GM23338 (cell line): ENCODE results near the gene RGS2. TPM values are rescaled to one million over a fixed set of nuclear protein-coding genes. Genes with fewer than 3 reads are reported as not detected.

Experiments used
- ATAC-seq: fragments of 200-7000 bp; cut with Tn5 transposase; 3 replicates; pipeline ENCODE4 v1.9.1; 2020
- DNase-seq: peaks from one replicate; pipeline ENCODE4 v3.0.0-alpha.2; 2015; ENCODE audit warnings: low spot score
- H2AFZ ChIP-seq: fragments of 200-600 bp; sonication (generic); 2 replicates; pipeline ENCODE4 v1.8.0; 2016; ENCODE audit warnings: antibody characterized with exemption, mild to moderate bottlenecking, moderate library complexity
- H3F3A ChIP-seq: fragments of 200-600 bp; sonication (generic); replicated peaks from 2 replicates; pipeline ENCODE4 v1.8.0; 2017; ENCODE audit warnings: antibody characterized with exemption, mixed run types, low read depth
- H3K27ac ChIP-seq: fragments of 200-600 bp; sonication (generic); 2 replicates; pipeline ENCODE4 v1.6.1; 2016; ENCODE audit warnings: low read depth
- H3K27me3 ChIP-seq: fragments of 200-600 bp; sonication (generic); 2 replicates; pipeline ENCODE4 v1.8.0; 2016; ENCODE audit warnings: mild to moderate bottlenecking, mixed run types, moderate library complexity; ENCODE audit not compliant: insufficient read depth
- H3K36me3 ChIP-seq: fragments of 200-600 bp; sonication (generic); 2 replicates; pipeline ENCODE4 v1.8.0; 2016; ENCODE audit warnings: mild to moderate bottlenecking; ENCODE audit not compliant: insufficient read depth
- H3K4me1 ChIP-seq: fragments of 200-600 bp; sonication (generic); 2 replicates; pipeline ENCODE4 v1.8.0; 2016; ENCODE audit warnings: mild to moderate bottlenecking, moderate library complexity; ENCODE audit not compliant: insufficient read depth
- H3K4me2 ChIP-seq: fragments of 200-600 bp; sonication (generic); 2 replicates; pipeline ENCODE4 v1.7.1; 2017; ENCODE audit warnings: mixed run types
- H3K4me3 ChIP-seq: fragments of 200-600 bp; sonication (generic); 2 replicates; pipeline ENCODE4 v1.6.1; 2016; ENCODE audit warnings: mixed run types
- H3K79me2 ChIP-seq: fragments of 200-600 bp; sonication (generic); replicated peaks from 2 replicates; pipeline ENCODE4 v1.8.0; 2017; ENCODE audit warnings: mild to moderate bottlenecking; ENCODE audit not compliant: insufficient read depth
- H3K9me2 ChIP-seq: fragments of 200-600 bp; sonication (generic); 2 replicates; pipeline ENCODE4 v1.8.0; 2017; ENCODE audit not compliant: insufficient read depth
- H4K20me1 ChIP-seq: fragments of 200-600 bp; sonication (generic); replicated peaks from 2 replicates; pipeline ENCODE4 v1.8.0; 2017; ENCODE audit warnings: mild to moderate bottlenecking; ENCODE audit not compliant: insufficient read depth
- H3K27ac Mint-ChIP-seq: 2 replicates; pipeline ENCODE4 v1.8.0; 2020; ENCODE audit warnings: inconsistent platforms, mild to moderate bottlenecking, moderate library complexity, mixed read lengths
- H3K27me3 Mint-ChIP-seq: 3 replicates; pipeline ENCODE4 v1.8.0; 2022; ENCODE audit warnings: low read depth, mild to moderate bottlenecking, moderate library complexity, mixed read lengths, inconsistent platforms; ENCODE audit not compliant: insufficient read depth, poor library complexity
- H3K36me3 Mint-ChIP-seq: 3 replicates; pipeline ENCODE4 v1.8.0; 2021; ENCODE audit warnings: low read depth, mild to moderate bottlenecking, inconsistent platforms, moderate library complexity, mixed read lengths
- H3K4me1 Mint-ChIP-seq: 3 replicates; pipeline ENCODE4 v1.8.0; 2020; ENCODE audit warnings: mild to moderate bottlenecking, inconsistent platforms, mixed read lengths
- H3K4me3 Mint-ChIP-seq: 3 replicates; pipeline ENCODE4 v1.8.0; 2021; ENCODE audit warnings: moderate library complexity, mild to moderate bottlenecking, inconsistent platforms, mixed read lengths
- H3K9me3 Mint-ChIP-seq: 3 replicates; pipeline ENCODE4 v1.8.0; 2020; ENCODE audit warnings: moderate library complexity, mild to moderate bottlenecking, inconsistent platforms, mixed read lengths
- CREB1 ChIP-seq: fragments of 250-450 bp; sonication (Bioruptor Pico); IDR thresholded peaks from 2 replicates; pipeline ENCODE4 v1.5.0; 2020; ENCODE audit warnings: low read depth, mild to moderate bottlenecking, moderate library complexity
- CTCF ChIP-seq, 2 experiments: fragments of 200-600 bp in 1 of 2; sonication (generic) in 1 of 2; conservative IDR thresholded peaks; 2 replicates each; pipeline versions ENCODE4 v1.5.1 to v1.6.1; 2016 to 2017; ENCODE audit warnings: antibody characterized with exemption in 2 of 2, low read depth in 2 of 2, mild to moderate bottlenecking in 2 of 2, moderate library complexity in 1 of 2
- ETS1 ChIP-seq: IDR thresholded peaks from 2 replicates; pipeline ENCODE4 v1.6.1; 2016; ENCODE audit warnings: antibody characterized with exemption
- EZH2 ChIP-seq: fragments of 200-600 bp; sonication (generic); IDR thresholded peaks from one replicate; pipeline ENCODE4 v1.8.0; 2017; ENCODE audit warnings: antibody characterized with exemption, mild to moderate bottlenecking, low read depth; ENCODE audit not compliant: unreplicated experiment
- EZH2phosphoT487 ChIP-seq: fragments of 200-600 bp; sonication (generic); IDR thresholded peaks from one replicate; pipeline ENCODE4 v1.8.1; 2018; ENCODE audit warnings: antibody characterized with exemption; ENCODE audit not compliant: unreplicated experiment
- JUNB ChIP-seq: IDR thresholded peaks from one replicate; pipeline ENCODE4 v1.6.1; 2016; ENCODE audit warnings: antibody characterized with exemption; ENCODE audit not compliant: unreplicated experiment
- NANOG ChIP-seq: IDR thresholded peaks from 2 replicates; pipeline ENCODE4 v1.6.1; 2016; ENCODE audit warnings: antibody characterized with exemption, borderline replicate concordance
- POLR2AphosphoS5 ChIP-seq: IDR thresholded peaks from 2 replicates; pipeline ENCODE4 v1.6.1; 2016; ENCODE audit warnings: antibody characterized with exemption, low read depth
- REST ChIP-seq: IDR thresholded peaks from one replicate; pipeline ENCODE4 v1.6.1; 2018; ENCODE audit warnings: antibody characterized with exemption; ENCODE audit not compliant: unreplicated experiment
- STAT1 ChIP-seq: IDR thresholded peaks from one replicate; pipeline ENCODE4 v1.6.1; 2016; ENCODE audit warnings: antibody characterized with exemption; ENCODE audit not compliant: unreplicated experiment
- ZNF114 ChIP-seq: fragments of 250-450 bp; sonication (Bioruptor Pico); IDR thresholded peaks from 2 replicates; pipeline ENCODE4 v1.5.0; 2020; ENCODE audit warnings: mild to moderate bottlenecking, moderate library complexity
- ZNF331 ChIP-seq: fragments of 250-450 bp; sonication (Bioruptor Pico); IDR thresholded peaks from 2 replicates; pipeline ENCODE4 v1.5.0; 2020; ENCODE audit warnings: low read depth, mild to moderate bottlenecking, moderate library complexity
- ZNF462 ChIP-seq: fragments of 250-450 bp; sonication (Bioruptor Pico); IDR thresholded peaks from 2 replicates; pipeline ENCODE4 v1.5.0; 2020; ENCODE audit warnings: mild to moderate bottlenecking, moderate library complexity
- polyA plus RNA-seq: library from polyadenylated mRNA; unstranded; fragments of >200 nt; fragmentation: Nextera tagmentation; extraction: Ambion mirVana; gene quantifications from 2 replicates; pipeline ENCODE4 v1.2.1, GENCODE V29; 2016
- total RNA-seq: library from RNA; depleted of rRNA; stranded (reverse); fragments of >200 nt; shearing (Covaris generic); gene quantifications from 2 replicates; pipeline ENCODE4 v1.2.3, GENCODE V29; 2014

Gene RGS2
- total and polyA plus RNA-seq, 2 experiments from 2014 or later: 13.8 to 24.8 TPM

GRCh38 chr1:192852001-192852947, 43.4 kb downstream of the RGS2 start:
- Mint-ChIP-seq H3K27ac (no peak overlapping the region), H3K4me1 (peaks cover 22% of the 10 kb centered on the region), H3K9me3 (peaks cover 7% of the 10 kb centered on the region; the same call in 2 of the 3 replicates), H3K4me3 (no peak overlapping the region), H3K36me3 (no peaks in the 10 kb centered on the region; the same call in 2 of the 3 replicates), H3K27me3 (no peaks in the 10 kb centered on the region)
- peaks cover 4% of the 10 kb centered on the region for H3K4me1 ChIP-seq
- no peaks in the 10 kb centered on the region for H3K36me3 ChIP-seq
- no peaks in the 10 kb centered on the region for H3K27me3 ChIP-seq
- ATAC-seq (no peak), DNase-seq (no peak)
- H2AFZ ChIP-seq: no peak overlapping the region
- no peak overlapping the region for H3K4me3 ChIP-seq
- no peak overlapping the region for H3K27ac ChIP-seq
- no peaks in the 10 kb centered on the region for H3F3A ChIP-seq
- no peaks in the 10 kb centered on the region for H4K20me1 ChIP-seq
- H3K79me2 ChIP-seq: no peaks in the 10 kb centered on the region
- TF ChIP-seq JUNB (no peak), ZNF331 (CRISPR knock-in tag) (no peak), POLR2AphosphoS5 (no peak), EZH2phosphoT487 (no peak), ZNF114 (CRISPR knock-in tag) (no peak), EZH2 (no peak), ZNF462 (no peak), CREB1 (CRISPR knock-in tag) (no peak), CTCF (conservative IDR thresholded peaks at IDR 0.05; ENCODE audit: low read depth in 2 of 2) (no peak), NANOG (no peak), ETS1 (no peak), STAT1 (no peak), REST (no peak)
- no peak overlapping the region for H3K4me2 ChIP-seq
- 0 out of 2 replicates have a peak, but pooled peaks cover 3% of the 10 kb centered on the region for H3K9me2 ChIP-seq
